GM03348 (cell line): ENCODE measurements around the gene LSG1.

Source experiments
- DNase-seq: peaks from one replicate; pipeline ENCODE4 v3.0.0; 2012; ENCODE audit warnings: low spot score

Gene LSG1

DNA sequence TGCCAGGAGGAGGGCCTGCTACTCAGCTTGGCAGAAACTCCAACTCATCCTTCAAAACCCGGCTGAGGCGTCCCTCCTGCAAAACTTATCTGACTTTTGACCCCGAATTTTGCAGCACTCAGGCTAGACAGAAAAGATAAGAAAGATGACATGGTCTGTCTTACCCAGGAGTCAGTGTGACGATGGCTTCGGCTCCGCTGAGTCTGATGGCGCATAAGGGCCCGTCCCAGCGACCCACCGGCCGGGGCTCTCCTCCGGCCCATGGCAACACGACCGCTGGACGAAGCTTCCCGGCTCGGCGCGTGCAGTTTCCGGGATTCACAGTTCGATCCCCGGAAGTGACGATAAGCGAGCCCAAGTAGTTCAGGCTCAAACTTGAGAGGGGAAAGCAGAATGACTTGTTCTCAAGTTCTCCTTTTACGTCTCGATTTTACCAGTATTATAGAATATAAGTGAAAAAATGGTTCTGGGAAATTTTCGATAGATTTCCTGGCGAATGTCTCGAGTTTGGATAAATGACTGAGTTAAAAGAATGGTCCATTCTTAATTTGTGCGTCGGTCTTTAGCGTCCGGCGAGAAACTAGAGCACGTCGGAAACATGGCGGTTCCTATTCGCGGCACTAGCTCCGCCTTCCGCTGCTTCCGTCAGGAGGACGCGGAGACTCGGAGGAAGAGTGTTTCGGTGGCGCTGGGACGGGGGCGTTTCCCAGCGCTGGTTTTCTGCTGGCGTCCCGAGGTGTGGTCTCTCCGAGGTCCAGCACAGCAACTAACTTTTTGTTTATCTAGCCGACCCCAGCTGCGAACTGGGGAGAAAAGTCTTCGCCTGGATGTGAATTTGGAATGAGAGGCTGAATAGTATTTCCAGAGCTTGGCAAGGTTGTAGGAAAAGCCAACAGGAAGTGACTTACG, at the start of gene LSG1:
Gene LSG1, minus strand, starts transcription at position 292 of the 909 bp plus-strand sequence. Its CDS starts 29 bp downstream, at position 263.
- peak; percentile 92 for DNase-seq

- DNase-seq = no peak
These were observed 48.1 kb upstream of the LSG1 start for GRCh38 chr3:194720048-194720447.

- no peak for DNase-seq
These were observed 46.1 kb upstream of the LSG1 start for GRCh38 chr3:194718079-194718478.

GRCh38 chr3:194715022-194715800, 43.2 kb upstream of the LSG1 start:
- DNase-seq = no peak

- DNase-seq = no peak
These were observed 42.6 kb upstream of the LSG1 start for GRCh38 chr3:194714564-194714963.

DNA sequence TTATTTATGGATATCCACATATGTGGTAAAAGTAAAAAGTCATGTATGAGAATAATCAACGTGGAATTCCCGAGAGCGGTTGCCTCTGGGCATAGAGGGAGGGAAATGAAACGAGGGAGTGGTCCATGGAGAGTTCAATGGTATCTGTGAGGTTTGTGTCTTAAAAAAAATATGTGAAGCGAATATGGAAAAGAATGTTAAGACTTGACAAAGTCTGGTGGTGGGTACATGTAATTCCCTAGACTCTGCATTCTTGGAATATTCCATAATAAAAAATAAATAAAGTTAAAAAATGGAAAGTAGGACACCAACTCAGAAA, 42.1 kb upstream of the LSG1 start:
- no peak for DNase-seq

DNA sequence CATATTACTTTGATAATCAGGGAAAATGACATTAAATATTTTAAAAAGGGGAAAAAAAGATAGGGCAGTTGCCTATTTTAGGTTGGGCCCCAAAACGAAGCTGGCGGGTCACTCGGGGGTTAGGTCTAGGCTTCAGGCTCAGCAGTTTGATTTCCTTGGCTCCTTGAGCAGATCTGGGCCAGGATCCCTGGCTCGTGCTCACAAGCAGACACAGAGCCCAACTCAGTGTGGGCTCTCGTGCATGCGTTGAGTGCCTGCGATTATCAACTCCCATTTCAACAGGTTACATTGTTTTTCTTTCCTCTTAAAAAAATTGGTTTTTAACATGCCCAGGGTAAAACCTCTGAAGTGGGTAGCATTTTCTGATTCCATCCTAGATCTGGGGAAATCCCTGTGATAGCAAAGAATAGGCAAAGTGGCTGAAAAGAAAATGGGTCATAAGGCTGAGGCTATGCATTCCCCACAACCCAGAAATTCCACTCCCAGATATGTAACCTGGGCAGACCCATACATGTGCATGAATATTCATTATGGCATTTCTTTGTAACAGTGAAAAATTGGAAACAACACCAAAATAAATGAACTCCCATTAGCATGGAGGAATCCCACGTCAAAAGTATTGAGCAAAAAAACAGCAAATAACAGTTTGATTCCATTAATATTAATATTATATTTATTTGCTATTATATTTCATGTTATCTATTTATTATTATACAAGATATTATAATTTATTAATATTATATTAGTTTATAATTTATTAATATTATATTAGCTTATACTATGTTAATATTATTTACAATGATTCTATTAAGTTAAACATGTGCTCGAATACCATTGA, 41.5 kb upstream of the LSG1 start:
- no peak for DNase-seq

DNA sequence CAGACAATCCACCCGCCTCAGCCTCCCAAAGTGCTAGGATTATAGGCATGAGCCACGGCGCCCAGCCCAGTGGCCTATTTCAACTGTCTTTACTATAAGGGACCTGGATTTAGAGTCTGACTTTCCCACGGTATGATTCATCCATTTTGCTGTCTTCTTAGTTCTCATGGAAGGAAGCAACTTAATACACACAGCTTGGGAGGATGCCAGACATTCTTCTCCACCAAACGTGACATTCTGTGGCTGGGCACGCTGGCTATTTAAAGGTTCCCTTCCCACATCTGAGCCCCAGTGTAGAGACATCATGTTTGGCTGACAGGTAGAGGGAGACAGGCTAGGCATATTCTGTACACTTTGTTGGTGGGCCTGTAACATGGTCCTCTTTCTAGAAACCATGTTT, 39.9 kb upstream of the LSG1 start:
- peak; percentile 20 for DNase-seq

DNA sequence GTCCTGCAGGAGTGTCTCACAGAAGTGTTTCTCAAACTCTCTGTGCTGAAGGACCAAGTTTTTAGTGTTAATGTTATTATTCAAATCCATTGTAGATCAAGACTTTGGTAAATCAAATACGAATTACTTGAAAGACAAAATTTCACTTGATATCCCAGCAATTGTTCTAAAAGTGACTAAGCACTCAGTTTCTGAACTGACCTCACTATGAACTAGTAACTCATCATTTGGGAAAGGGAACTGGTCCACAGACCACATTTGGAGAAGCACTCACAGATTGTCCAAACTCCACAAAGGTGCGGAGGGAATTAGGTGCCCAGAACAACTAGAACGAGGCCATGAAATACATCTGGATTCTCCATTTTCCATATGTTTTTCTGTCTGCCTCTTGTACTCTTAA, 39.3 kb upstream of the LSG1 start:
- no peak for DNase-seq

DNA sequence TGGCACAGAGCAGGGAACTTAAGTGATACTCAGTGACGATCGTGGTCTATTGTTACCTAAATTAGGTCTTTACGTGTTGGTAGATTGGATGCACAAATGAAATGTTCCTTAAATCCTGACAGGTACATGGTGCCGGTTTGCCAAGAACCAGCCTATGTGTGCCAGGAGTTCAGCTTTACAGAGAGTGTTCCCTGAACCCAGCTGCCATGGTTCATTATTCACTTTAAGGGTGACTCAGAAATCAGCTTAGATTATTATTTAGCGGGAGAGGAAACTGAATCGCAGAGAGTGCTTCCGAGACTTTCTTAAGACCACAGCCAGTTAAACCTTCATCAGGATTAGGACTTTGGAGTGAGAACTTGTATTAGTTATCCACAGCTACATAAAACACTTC, 35.2 kb upstream of the LSG1 start:
- no peak for DNase-seq

DNA sequence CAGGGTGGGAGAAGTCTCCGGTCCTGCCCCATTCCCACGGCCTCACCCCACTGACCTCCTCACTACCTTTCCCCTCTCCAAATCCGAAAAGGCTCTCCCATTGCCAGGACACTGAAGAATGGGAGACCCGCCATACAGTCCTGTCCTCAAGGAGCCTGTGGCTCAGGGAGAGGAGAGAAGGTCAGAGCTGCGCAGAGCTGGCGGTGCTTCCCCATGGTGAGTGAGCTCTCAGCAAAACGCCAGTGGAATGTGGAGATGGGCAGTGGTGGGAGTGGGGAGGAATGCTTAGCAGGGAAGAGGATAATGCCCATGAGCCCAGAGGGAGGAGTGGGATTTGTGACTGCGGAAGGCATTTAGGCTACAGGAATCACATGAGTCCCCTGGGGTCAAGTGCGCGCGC, 33.8 kb upstream of the LSG1 start:
- no peak for DNase-seq

DNA sequence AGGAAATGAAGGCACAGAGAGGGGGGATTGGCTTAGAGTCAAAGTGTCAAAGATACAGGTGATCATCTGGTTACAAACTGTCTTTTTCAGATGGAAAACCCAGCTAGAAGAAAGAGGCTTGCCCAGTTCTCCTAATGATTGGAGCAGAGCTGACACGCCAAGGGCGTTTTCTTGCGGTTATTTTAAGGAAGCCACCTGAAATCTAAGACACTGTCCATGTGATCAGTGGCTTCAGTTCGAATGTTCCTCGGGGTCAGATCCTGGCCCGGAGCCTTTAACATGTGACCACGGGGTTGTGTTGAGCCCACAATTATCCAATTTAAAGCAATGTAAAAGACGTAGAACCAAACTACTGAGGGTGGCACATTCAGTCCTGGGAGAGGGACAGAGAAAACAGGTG, 33.2 kb upstream of the LSG1 start:
- DNase-seq = no peak

DNA sequence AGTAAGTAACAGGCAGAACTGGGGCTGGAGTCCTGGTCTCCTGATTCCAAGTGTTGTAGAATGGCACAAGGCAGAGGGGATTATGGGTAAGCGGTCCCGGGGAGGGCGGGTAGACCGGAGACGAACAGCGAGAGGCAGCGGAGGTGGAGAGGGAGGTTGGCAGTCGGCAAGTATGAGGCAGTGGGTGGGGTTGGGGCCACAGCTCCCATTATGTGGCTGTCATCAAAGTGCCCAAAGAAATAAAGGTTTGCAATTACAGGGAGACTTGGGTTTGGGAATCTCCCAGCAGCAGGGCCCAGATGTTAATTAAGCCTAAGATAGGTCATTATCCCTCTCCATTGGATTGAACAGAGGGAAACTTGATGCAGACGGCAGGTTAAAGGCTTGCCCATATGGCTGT, 30.6 kb upstream of the LSG1 start:
- no peak for DNase-seq

GRCh38 chr3:194696702-194697101, 24.7 kb upstream of the LSG1 start:
- no peak for DNase-seq

DNA sequence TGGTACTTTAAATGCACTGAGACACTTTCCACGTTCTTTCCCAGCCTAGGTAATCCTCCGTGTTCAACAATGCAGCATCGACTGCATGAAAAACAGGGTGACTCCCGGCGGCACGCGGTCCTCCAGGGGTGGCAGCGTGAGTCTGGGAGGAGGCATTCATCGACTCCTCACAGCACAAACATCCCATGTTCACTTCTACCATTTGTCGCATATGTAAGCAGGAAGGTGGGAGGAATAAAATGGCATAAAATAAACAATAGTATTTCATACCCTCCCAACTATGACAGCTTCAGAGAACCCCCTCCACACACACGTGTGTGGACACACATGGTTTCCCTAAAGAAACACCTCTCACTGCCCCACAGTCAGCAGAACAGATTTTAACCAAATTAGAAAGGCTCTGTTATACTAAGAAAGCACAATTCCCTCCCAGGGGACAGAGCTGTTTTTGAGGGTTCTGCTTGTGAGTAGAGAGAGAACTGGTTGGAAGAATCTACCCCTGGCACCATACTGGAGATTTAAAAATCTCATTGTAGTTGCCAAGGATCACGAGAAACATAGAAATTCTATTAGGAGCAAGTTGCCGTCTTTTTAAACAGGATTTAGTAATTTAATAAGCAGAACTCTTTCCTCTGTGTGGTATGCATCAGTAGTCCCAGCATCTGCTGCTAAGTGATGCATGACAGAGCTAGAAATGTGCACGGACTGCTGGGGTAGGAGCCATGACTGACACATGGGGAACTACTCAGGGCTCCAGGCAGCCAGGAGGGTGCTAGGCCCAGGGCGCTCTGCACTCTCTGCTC, 19.7 kb upstream of the LSG1 start:
- no peak for DNase-seq

DNA sequence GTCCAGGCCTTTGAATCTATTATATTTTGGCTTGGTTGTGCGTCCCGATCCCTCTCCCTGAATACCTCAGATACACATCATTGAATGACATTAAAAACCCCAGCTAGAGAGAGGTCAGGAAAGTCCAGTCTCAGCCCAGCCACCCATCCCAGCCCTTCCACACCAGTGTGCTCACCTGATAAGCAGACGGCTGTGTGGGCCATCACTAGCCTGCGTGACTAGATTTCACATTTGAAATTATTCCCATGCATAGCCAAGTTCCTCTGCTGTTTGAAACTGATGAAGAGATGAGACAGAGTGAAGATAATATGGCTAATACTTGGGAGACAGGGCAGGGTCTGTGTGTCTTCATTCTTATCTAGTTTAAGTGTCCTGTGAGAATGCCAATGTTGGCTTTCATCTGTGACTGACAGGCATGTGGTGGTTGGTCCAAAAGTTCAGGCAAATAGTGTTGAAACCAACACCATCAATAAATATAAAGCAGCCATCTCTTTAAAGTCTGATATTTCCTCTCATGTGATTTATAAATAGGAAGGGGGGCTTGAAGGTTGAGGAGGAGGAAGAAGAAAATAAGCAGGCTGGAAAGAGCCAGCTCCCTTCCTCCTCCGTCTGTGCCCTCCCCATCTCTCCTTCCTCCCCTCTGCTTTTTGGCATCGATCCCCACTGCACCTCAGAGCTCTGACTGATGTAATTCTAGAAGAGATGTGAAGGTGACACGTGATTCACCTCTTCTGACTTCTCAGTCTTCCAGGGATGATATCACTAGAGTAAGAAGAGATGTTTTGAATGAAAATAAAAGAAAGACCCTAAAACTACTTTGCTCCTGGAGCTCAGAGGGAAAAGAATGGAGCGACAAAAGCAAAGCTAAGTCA, 18.7 kb upstream of the LSG1 start:
- no peak for DNase-seq

DNA sequence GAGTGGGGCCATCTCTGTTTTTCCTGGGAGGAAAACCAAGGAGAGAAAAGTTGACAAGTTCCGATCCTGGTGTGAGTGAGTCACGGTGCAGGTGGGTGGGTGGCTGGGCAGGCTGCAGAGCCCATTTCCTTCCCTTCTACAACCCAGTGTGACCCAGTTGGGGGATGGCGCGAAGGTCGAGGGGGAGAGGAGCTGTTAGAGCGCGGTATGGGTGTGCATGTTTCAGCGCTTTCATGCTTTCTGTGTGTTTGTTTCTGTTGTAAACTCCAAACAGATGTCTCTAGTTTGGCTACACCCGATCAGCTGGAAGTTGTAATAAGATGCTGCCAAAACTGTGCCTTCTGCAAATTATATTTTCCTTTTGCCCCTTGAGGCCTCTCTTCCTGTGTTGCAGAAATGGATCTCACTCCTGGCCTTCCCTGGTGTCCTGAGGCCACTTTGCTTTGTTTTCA, 17.5 kb upstream of the LSG1 start:
- peak; percentile 59 for DNase-seq

DNA sequence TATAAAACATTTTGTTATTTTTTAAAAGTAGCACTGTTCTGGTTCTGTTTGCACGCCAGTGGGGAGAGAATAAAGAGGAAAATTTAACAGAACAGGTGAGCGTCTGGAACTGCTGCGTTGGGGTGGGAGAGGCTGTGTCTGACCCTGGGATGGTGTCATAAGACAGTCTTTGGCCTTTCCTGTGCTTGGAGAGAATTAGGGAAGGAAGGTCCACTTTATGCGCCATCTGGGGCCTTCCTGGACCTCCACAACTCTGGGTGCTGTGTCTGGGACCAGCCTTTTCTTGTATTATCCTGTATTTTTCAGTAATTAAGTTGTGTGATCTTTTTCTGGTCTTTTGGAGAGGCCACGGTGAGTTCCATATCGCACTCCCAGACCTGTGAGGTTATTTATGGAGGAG, 17.0 kb upstream of the LSG1 start:
- DNase-seq = no peak

DNA sequence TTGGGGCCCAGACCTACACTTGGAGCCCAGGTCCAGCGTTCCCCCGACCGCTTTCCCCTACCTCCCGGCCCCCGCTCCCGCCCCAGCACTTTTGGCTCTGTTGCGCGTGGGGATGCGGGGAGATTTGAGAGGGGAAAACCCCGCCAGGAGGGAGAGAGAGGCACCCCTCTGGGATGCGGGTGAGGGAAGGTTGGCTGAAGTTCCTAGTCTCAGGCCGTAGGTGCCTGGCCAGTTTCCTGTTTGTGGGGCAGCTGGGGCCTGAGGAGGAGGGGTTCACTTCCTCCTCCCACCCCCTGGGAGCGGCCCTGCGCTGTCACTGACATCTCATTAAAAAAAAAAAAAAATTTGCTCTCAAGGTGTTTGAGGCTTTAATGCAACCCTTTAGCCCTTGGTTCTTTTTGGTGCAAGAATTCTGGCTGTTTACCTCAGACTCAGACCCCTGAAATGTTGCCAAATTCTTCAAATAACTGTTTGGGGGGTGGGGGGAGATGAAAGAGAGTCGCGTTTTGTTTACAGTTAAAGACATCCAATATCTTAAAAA, 16.3 kb upstream of the LSG1 start:
- peak; percentile 40 for DNase-seq

GRCh38 chr3:194687638-194688199, 15.7 kb upstream of the LSG1 start:
- peak; percentile 67 for DNase-seq
